Measurements from ENCODE around the gene SPARCL1.
"Not testable (repeated sequence)": the region's sequence is repeated elsewhere in the genome, so short reads cannot be mapped to it uniquely, and the experiment has no call there.

The SPARCL1 gene

GRCh38 chr4:87433342-87433741 is 95.8 kb downstream of the SPARCL1 start:
- no peak for DNase-seq

- DNase-seq = no peak
Observed at GRCh38 chr4:87430038-87430437, 99.1 kb downstream of the SPARCL1 start.

- DNase-seq = no peak
Observed at GRCh38 chr4:87428979-87429378, 100.2 kb downstream of the SPARCL1 start.

GRCh38 chr4:87427518-87427868 is 101.7 kb downstream of the SPARCL1 start:
- no peak for DNase-seq

GRCh38 chr4:87426865-87427517 is 102.2 kb downstream of the SPARCL1 start:
- DNase-seq = no peak

GRCh38 chr4:87425711-87426110 is 103.5 kb downstream of the SPARCL1 start:
- DNase-seq = no peak

- not testable (repeated sequence) for DNase-seq
Observed at GRCh38 chr4:87424099-87424543, 105.1 kb downstream of the SPARCL1 start.
